Right atrium auricular region (tissue), 2 donors: ENCODE results near the gene ZDHHC9. TPM values are rescaled to one million over a fixed set of nuclear protein-coding genes. Genes with fewer than 3 reads are reported as not detected.
A peak's percentile ranks its signal among the peaks of the same experiment; 100 is the strongest.
"Not testable (repeated sequence)": the region's sequence is repeated elsewhere in the genome, so short reads cannot be mapped to it uniquely, and the experiment has no call there.

Source experiments
- DNase-seq: peaks from one replicate; pipeline ENCODE4 v3.0.0-alpha.2; 2019; ENCODE audit warnings: low spot score
- H3K27ac ChIP-seq, 2 donors: fragments of 200-600 bp; sonication (generic); 1 replicate in 1 of 2; 2 replicates in 1 of 2; pipeline ENCODE4 v1.5.1; 2016 to 2019
- H3K27me3 ChIP-seq, 2 donors: fragments of 200-600 bp; sonication (generic); one replicate each; pipeline versions ENCODE4 v1.5.1 to v1.6.0; 2017 to 2019
- H3K36me3 ChIP-seq: fragments of 200-600 bp; sonication (generic); one replicate; pipeline ENCODE4 v1.5.1; 2016
- H3K4me1 ChIP-seq, 2 donors: fragments of 200-600 bp; sonication (generic); one replicate each; pipeline versions ENCODE4 v1.5.1 to v1.6.0; 2017 to 2019
- H3K4me3 ChIP-seq, 2 donors: fragments of 200-600 bp; sonication (generic); 1 replicate in 1 of 2; 2 replicates in 1 of 2; pipeline ENCODE4 v1.5.1; 2017 to 2019; ENCODE audit warnings: mild to moderate bottlenecking in 1 of 2, moderate library complexity in 1 of 2
- H3K9me3 ChIP-seq, 2 donors: fragments of 200-600 bp; sonication (generic); one replicate each; pipeline ENCODE4 v1.5.1; 2019
- total RNA-seq, 2 donors: library from RNA; depleted of rRNA; stranded (reverse); fragments of >200 nt; gene quantifications; one replicate each; pipeline ENCODE4 v1.1.0, GENCODE V29; 2016
- TF ChIP-seq, protein P1 (sequence below), 2 donors: fragments of 200-600 bp; sonication (generic); IDR thresholded peaks; one replicate each; pipeline ENCODE4 v1.5.1; 2019; ENCODE audit warnings: antibody characterized with exemption in 2 of 2

ZDHHC9 gene
- total RNA-seq: 10 to 100 TPM; 10.6 to 11.4 TPM

DNA sequence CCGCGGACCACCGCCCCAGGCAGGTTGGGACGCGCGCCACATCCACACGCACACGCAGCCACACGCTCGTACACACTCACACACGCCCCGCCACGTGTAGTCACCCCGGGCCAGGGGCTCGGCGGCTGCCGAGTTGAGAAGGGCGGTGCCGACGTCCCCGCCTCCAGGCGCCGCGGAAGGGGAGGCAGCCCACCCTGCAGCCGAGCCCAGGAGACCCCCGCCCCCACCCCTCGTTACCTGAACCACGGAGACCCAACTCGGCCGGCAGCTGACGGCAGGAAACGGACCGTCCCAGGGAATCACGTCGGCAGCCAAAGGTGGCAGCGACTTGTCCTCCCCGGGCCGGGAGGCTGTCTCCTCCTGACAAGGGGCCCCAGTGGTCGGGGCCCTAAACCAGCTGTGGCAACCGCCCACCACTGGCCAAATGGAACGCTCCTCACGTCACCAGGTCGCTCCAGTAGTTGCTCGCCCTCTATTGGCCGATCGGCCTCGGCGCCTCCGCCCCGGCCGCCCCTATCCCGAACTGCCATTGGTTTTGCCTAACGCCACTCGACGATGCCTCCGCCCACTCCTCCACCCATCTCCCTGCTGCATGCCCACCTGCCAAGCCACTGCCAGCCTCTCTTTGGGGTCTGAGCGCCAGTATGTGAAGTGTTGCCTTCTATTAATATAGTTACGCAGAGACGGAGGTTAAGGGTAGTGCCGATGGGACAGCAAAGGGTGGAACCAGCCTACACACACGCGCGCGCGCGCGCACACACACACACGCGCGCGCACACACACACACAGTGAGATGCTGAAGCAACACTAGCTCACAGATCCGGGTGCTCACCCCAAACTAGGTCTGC lies at the start of gene ZDHHC9:
ZDHHC9 (minus strand) TSS at position 428 of the 848 bp plus-strand sequence. CDS start 1,941 bp downstream, outside the sequence.
- H3K27me3 ChIP-seq: no peaks in the 10 kb centered on the region
- no peaks in the 10 kb centered on the region for H3K36me3 ChIP-seq
- H3K27ac ChIP-seq: peak within 1 kb of the TSS; percentile 79 to 82
- TF ChIP-seq, protein P1, sequence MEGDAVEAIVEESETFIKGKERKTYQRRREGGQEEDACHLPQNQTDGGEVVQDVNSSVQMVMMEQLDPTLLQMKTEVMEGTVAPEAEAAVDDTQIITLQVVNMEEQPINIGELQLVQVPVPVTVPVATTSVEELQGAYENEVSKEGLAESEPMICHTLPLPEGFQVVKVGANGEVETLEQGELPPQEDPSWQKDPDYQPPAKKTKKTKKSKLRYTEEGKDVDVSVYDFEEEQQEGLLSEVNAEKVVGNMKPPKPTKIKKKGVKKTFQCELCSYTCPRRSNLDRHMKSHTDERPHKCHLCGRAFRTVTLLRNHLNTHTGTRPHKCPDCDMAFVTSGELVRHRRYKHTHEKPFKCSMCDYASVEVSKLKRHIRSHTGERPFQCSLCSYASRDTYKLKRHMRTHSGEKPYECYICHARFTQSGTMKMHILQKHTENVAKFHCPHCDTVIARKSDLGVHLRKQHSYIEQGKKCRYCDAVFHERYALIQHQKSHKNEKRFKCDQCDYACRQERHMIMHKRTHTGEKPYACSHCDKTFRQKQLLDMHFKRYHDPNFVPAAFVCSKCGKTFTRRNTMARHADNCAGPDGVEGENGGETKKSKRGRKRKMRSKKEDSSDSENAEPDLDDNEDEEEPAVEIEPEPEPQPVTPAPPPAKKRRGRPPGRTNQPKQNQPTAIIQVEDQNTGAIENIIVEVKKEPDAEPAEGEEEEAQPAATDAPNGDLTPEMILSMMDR (IDR thresholded peaks at IDR 0.05): no peak
- peaks cover 0 to 3% of the 10 kb centered on the region in 2 donors for H3K4me1 ChIP-seq
- H3K9me3 ChIP-seq: no peaks in the 10 kb centered on the region
- peak; percentile 88 for DNase-seq
- H3K4me3 ChIP-seq: peak within 1 kb of the TSS; percentile 62 to 73

DNA sequence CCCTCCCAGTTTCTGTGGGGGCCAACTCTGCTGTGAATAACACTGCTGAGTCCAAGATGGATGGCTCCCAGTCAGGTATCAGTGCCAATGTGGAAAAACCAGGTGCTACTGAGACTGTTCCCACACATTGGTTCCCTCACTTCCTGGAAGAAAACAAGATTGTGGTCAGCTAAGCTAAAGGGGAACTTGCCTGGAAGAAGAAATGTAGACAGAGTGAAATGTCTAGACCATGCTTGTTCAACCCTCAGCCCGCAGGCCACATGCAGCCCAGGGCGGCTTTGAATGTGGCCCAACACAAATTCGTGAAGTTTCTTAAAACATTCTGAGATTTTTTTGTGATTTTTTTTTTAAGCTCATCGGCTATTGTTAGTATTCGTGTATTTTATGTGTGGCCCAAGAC lies 33.7 kb upstream of the ZDHHC9 start:
- Histone ChIP-seq H3K4me1 (no peaks in the 10 kb centered on the region), H3K9me3 (no peaks in the 10 kb centered on the region), H3K27me3 (no peaks in the 10 kb centered on the region), H3K27ac (no peak overlapping the region), H3K4me3 (no peak overlapping the region), H3K36me3 (no peaks in the 10 kb centered on the region)
- no peak for DNase-seq
- TF ChIP-seq, protein P1 (IDR thresholded peaks at IDR 0.05): no peak

DNA sequence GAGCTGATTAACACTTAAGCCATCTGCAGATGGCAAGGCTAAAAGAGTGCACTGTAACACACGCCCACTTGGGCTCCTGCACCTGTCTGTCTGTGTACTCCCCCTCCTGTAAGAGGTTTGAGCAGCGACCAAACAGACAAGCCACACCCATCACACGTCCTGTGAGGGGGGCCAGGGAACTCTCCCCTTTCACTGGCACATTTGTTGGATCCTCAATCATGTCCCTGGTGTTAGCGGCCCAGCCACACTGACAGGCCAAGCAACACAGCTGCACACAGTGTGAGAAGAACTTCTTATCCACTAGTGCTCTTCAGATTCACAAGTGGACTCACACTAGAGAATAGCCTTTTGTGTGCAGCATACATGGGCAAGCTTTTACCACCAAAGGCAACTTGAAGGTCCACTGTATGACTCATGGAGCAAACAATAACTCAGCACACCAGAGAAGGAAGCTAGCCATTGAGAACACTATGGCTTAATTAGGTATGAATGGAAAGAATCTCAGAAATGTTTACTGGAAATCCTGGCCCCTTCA lies 33.2 kb upstream of the ZDHHC9 start:
- no peaks in the 10 kb centered on the region for H3K4me1 ChIP-seq
- no peaks in the 10 kb centered on the region for H3K9me3 ChIP-seq
- TF ChIP-seq, protein P1 (IDR thresholded peaks at IDR 0.05): no peak
- no peak overlapping the region for H3K27ac ChIP-seq
- no peak overlapping the region for H3K4me3 ChIP-seq
- no peaks in the 10 kb centered on the region for H3K27me3 ChIP-seq
- no peak for DNase-seq
- H3K36me3 ChIP-seq: no peaks in the 10 kb centered on the region

DNA sequence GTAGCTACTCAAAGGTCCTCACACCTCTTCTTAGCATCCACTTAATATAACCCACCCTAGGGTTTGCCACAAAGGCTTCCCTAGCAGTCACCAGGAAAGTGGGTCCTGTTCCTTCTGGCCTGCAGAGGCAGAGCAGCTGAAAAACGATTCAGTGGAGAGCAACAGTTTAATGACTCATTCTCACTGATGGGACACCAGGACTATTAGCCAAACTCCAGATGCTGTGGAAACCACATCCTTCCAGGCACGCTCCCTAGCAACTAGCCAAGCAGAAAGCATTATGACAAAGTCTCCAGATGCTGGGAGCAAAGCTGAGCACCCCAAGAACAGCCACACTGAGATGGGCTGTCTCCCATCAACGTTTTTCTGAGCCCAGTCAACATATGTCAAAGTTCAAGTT lies 32.0 kb upstream of the ZDHHC9 start:
- no peaks in the 10 kb centered on the region for H3K36me3 ChIP-seq
- H3K4me3 ChIP-seq: no peak overlapping the region
- no peak overlapping the region for H3K27ac ChIP-seq
- H3K9me3 ChIP-seq: no peaks in the 10 kb centered on the region
- TF ChIP-seq, protein P1 (IDR thresholded peaks at IDR 0.05): no peak
- no peak for DNase-seq
- H3K27me3 ChIP-seq: no peaks in the 10 kb centered on the region
- no peaks in the 10 kb centered on the region for H3K4me1 ChIP-seq

DNA sequence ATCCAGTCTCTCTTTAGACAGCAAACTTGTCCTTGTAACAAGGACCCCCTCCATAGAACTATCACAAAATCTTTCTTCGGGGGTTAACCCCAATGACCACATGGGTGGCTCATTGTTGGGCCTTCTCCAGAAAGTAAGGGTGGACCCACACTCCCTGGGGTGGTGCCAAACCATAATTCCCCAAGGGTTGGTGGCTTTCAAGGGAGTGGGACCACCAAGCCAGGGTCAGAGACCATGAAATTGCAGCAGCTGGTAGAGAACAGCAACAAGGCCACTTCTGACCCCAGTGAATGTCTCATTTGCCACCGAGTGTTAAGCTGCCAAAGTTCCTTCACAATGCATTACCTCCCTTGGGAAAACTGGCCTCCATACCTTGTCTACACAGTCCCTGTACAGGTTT lies 28.8 kb upstream of the ZDHHC9 start:
- DNase-seq: no peak
- H3K36me3 ChIP-seq: no peaks in the 10 kb centered on the region
- no peaks in the 10 kb centered on the region for H3K4me1 ChIP-seq
- no peaks in the 10 kb centered on the region for H3K27me3 ChIP-seq
- TF ChIP-seq, protein P1 (IDR thresholded peaks at IDR 0.05): no peak
- H3K4me3 ChIP-seq: no peak overlapping the region
- no peak overlapping the region for H3K27ac ChIP-seq
- H3K9me3 ChIP-seq: no peaks in the 10 kb centered on the region

DNA sequence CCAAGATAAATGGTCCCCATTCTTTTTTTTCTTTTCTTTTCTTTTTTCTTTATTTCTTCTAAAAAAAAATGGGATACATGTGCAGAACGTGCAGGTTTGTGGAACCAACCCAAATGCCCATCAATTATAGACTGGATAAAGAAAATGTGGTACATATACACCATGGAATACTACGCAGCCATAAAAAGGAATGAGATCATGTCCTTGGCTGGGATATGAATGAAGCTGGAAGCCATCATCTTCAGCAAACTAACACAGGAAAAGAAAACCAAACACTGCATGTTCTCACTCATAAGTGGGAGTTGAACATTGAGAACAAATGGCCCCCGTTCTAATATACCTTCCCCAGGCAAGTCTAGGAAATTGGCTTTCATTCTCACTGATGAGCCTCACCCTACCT lies 22.6 kb upstream of the ZDHHC9 start:
- not testable (repeated sequence) for H3K27me3 ChIP-seq, H3K4me1 ChIP-seq, H3K36me3 ChIP-seq, DNase-seq, H3K9me3 ChIP-seq, H3K27ac ChIP-seq, H3K4me3 ChIP-seq

DNA sequence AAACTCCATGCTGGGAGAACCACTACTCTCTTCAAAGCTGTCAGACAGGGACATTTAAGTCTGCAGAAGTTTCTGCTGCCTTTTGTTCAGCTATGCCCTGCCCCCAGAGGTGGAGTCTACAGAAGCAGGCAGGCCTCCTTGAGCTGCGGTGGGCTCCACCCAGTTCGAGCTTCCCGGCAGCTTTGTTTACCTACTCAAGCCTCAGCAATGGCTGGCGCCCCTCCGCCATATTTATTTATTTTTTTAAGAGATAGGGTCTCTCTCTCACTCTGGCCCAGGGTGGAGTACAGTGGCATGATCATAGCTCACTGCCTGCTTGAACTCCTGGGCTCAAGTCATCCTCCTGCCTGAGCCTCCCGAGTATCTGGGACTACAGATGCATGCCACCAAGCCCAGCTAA lies 15.4 kb upstream of the ZDHHC9 start:
- not testable (repeated sequence) for DNase-seq, H3K27me3 ChIP-seq, H3K4me3 ChIP-seq

DNA sequence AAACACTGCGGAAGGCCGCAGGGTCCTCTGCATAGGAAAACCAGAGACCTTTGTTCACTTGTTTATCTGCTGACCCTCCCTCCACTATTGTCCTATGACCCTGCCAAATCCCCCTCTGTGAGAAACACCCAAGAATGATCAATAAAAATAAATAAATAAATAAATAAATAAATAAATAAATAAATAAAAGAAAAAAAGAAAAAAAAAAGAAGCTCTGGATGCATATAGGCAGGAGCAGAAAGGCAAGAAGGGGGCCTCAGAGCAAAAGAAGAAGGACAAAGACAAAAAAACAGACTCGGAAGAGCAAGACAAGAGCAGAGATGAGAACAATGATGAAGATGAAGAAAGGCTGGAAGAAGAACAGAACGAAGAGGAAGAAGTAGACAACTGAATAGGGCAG lies 8.1 kb upstream of the ZDHHC9 start:
- not testable (repeated sequence) for H3K9me3 ChIP-seq, H3K4me1 ChIP-seq, H3K36me3 ChIP-seq, H3K4me3 ChIP-seq, H3K27me3 ChIP-seq, H3K27ac ChIP-seq, DNase-seq

More for the DNA sequence above, 15.4 kb upstream of the ZDHHC9 start:
- H3K4me1 ChIP-seq, H3K9me3 ChIP-seq, H3K27ac ChIP-seq, H3K36me3 ChIP-seq: not testable (repeated sequence)
